DMS 273 (cell line): ENCODE measurements around the gene DKKL1.
A peak's percentile ranks its signal among the peaks of the same experiment; 100 is the strongest.
"Not testable (repeated sequence)": the region's sequence is repeated elsewhere in the genome, so short reads cannot be mapped to it uniquely, and the experiment has no call there.

Source experiments
- DNase-seq: peaks from one replicate; lab custom pipeline; 2025; ENCODE audit not compliant: unreplicated experiment; lab: John Stamatoyannopoulos, UW

DKKL1 gene

DNA sequence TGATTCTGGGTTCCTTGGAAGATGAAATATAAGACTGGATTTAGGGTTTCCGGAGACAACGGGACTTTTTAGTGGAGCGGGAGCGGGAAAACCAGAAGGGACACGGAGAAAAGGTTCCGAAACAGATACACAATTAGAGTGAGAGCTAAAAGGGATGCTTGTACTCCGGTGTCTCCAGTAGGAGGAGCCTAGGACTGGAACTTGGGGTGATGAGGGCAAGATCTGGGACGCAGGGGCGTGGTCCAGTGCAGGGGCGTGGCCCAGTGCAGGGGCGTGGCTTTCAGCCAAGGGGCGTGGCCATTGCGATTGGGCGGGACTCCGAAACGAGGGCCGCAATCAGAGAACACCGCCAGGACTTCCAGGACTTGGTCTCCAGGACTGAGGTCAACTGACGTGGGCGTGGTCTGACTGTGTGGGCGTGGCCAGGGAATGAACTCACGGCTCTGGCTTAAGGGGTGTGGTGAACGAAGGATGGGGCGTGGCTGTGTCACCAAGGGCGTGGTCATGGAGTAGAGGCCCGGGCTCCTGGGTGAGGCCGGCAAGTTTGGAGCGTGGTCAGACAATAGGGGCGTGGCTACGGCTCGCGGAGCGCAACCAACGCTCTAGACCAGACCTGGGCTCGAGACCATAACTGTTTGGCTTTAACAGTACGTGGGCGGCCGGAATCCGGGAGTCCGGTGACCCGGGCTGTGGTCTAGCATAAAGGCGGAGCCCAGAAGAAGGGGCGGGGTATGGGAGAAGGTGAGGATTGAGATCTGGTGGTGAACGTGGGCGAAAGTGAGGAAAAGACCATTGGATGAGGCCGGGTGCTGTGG lies at the start of gene DKKL1:
DKKL1 (plus strand) TSS at position 610 of the 815 bp plus-strand sequence; CDS start at position 732, 122 bp downstream.
- peak; percentile 98 for DNase-seq

DNA sequence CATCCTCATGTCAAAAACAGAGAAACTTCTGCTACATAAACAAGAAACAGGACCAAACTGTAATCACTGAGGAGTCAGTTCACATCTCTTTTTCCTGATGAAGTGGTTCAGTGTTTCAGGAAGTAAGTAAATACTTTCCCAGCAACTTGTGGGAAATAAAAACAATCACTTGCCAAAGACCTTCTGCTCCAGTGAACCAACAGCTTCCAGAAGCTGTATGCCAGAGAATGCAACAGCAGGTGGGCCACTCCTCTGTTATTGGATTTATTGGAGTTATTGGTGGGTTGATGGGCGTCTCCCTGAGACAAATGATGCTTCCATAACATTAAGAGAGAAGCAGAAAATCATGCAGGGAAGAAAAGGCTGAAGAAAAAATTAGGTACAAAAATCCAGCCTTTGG lies 48.6 kb upstream of the DKKL1 start:
- DNase-seq: peak; percentile 24

DNA sequence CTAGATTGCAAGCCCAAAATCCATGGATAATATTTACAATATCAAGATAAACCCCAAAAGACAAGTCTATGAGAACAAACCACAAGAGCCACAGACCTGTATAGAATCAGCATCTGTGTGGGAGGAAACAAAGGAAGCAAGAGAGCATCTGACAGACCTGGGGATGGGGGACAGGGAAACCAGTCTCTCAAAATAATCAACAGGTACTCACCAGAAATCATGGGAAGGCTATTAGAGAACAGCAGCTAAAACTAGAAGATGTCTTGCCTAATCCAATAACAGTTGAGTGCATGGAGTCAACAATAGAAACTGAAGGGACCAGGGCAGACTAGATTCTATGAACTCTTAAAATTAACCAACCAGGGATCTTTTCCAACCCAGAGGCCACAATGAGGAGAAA lies 47.4 kb upstream of the DKKL1 start:
- no peak for DNase-seq

DNA sequence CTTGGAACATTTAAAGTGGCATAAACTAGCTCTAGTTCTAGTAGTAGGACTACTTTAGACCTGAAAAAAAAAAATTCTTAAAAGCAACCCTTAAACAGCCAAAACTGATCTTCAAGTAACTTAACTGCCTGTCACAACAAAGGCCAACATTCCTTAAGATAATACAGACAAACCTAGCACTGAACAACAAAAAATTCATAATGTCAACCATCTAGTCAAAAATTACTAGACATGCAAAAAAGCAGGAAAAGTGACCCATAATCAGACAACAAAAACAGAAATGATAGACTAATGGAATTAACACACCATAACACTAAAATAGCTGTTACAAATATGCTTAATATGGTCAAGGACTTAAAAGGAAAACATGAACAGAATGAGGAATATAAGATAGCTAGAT lies 45.4 kb upstream of the DKKL1 start:
- DNase-seq: no peak

DNA sequence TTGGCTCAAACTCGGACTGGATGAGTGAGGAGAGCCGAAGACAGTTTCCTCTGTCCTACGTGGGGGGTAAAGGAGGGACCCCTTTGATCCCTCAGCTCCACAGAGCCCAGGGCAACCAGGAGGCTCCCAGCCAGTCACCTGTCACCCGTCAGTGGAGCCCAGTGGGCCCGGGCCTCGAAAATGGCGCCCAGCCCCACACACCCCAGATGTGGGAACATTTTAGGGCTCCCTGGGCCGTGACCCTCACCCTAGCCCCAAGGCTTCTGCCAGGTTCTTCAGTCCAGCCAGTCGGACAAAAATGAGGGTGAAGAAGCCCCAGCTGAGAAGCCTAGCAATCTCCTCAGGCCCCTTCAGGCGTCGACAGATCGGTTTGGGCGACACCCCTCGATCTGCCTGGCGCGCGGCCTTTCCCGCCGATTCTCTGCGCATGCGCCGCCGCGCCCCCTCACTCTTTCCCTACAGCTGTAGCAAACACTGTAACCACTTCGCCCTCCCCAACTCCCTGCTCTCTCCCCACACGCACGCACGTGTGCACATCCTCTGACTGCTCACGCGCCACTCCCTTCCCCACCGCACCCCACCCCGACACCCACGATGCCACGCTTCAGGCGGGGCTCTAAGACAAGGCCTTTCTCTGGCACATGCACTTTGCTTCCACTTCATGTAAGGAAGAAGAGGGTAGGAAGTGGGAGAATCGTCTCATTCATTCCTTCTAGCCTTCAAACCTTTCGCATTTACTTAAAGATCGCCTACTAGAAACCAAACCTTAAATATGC lies 38.7 kb upstream of the DKKL1 start, which contains the start of gene SLC6A16:
SLC6A16 (minus strand) TSS at position 391 of the 776 bp plus-strand sequence. CDS start 13,844 bp downstream, outside the sequence.
- no peak for DNase-seq

DNA sequence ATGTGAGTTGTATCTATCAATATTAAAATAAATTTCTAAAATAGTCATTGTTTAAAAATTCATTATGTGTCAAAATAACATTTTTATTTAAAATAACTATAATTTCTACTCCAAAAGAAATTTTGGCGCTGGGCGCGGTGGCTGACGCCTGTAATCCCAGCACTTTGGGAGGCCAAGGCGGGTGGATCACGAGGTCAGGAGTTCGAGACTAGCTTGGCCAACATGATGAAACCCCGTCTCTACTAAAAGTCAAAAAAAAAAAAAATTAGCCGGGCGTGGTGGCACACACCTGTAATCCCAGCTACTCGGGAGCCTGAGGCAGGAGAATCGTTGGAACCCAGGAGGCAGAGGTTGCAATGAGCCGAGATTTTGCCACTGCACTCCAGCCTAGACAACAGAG lies 37.9 kb upstream of the DKKL1 start:
- not testable (repeated sequence) for DNase-seq

DNA sequence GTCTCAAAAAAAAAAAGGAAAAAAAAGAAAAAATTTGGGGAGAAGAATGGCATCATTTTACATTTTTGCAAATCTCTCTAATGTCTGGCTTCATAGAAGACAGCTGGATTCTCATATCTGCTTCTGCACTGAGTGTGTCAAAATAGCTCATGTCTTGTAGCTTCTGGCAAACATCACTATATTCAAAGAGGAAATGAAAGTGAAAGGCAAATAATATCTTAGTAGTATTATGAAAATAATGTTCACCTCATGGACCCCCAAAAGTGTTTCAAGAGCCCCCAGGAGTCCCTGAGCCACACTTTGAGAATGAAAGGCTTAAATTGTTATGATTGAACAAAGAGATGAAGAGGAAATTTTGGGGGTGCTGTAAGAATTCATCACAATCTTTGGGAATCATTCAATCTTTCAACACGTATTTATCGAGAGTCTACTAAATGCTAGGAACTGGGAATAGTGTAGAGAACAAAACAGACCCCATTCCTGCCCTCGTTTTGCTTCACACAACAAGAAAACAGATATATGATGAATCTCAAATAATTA lies 37.4 kb upstream of the DKKL1 start:
- DNase-seq: no peak

DNA sequence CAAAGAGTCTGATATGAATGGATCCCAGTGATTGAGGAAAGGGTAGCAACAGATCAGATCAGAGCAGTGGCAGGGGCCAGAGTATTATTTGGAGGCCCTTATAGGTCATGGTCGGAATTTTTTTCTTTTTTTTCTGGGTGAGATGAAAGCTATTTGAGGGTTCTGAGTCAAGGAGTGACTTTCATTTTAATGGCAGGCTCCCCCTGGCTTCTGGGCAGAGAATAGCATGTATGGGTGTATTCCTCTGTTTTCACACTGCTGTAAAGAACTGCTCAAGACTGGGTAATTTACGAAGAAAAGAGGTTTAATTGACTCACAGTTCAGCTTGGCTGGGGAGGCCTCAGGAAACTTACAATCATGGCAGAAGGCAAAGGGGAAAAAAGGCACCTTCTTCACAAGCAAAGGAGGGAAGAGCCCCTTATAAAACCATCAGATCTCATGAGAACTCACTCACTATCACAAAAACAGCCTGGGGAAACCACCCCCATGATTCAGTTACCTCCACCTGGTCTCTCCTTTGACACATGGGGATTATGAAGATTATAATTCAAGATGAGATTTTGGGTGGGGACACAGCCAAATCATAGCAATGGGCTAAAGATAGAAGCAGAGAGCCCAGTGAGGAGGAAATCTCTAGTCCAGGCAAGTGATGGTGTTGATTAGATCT lies 35.7 kb upstream of the DKKL1 start:
- peak; percentile 50 for DNase-seq

DNA sequence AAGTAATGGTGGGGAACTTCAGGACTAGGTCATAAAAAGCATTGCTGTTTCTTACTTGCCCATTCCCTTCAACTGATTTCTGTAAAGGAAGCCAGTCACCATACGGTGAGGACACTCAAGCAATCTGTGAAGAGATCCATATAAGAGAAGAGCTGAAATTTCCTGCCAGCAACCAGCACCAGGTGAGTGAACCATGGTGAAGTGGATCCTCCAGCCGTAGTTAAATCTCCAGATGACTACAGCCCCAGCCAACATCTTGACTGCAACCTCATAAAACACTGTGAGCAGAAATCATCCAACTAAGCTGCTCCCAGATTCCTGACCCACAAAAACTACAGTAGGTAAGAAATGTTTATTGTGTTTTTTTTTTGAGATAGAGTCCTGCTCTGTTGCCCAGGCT lies 34.9 kb upstream of the DKKL1 start:
- no peak for DNase-seq

DNA sequence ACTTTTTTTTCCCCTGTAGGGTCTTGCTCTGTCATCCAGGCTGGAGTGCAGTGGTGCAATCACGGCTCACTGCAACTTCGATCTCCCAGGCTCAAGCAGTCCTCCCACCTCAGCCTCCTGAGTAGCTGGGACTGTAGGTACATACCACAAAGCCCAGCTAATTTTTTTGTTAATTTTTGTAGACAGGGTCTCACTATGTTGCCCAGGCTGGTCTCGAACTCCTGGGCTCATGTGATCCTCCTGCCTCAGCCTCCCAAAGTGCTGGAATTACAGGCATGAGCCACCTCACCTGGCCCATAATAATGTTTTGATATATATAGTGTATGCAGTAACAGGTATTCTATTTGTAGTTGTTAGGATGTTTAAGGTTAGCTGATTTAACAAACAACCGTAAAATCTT lies 32.5 kb upstream of the DKKL1 start:
- not testable (repeated sequence) for DNase-seq

DNA sequence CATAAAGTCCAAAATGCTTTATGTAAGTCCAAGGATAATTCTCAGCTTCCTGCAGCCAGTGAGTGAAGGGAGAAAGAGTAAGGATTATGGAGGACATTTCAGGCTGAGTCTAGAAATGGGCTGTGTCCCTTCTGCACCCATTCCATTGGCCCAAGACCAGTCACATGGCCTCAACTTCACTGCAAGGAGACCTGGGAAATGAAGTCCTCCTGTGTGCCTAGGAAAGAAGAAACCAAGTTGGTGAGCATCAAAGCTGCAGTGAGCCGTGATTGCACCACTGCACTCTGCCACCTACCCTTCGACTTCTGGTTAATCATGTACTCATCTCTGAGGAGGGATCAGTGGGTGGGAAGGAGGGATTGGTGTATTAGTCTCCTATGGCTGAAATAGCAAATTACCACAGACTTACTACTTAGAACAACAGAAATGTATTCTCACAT lies 32.0 kb upstream of the DKKL1 start:
- peak; percentile 85 for DNase-seq

DNA sequence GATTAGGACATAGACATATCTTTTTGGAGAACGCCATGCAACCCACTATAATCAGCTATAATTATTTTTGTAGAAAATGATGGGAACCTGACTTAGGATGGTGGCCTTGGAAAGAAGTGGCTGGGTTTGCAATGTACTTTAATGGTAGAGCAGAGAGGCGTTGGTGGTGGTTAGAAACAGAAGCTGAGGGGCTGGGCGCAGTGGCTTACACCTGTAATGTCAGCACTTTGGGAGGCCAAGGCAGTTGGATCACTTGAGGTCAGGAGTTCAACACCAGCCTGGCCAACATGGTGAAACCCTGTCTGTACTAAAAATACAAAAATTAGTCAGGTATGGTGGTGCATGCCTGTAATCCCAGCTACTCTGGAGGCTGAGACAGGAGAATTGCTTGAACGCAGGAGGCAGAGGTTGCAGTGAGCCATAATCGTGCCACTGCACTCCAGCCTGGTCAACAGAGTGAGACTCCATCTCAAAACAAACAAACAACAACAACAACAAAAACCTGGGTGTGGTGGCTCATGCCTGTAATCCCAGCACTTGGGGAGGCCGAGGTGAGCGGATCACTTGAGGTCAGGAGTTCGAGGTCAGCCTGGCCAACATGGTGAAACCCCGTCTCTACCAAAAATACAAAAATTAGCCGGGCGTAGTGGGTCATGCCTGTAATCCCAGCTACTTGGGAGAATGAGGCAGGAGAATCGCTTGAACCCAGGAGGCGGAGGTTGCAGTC lies 30.8 kb upstream of the DKKL1 start:
- not testable (repeated sequence) for DNase-seq

DNA sequence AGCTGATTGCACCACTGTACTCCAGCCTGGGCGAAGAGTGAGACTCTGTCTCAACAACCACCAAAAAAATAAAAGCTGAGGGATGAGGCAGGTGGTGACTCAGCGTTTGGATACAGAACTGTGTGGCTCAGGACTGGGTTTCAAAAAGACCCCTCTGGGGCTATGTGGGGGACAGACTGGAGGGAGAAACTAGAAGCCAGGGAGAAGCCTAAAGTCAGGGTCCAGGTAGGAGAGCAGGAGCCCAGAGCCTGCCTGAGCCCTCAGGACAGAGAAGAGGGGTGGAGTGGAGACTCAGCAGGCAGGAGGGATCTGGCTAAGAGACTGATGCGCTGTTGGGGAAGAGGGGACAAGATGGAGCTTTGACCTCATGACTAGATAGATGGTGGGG lies 30.3 kb upstream of the DKKL1 start:
- no peak for DNase-seq

DNA sequence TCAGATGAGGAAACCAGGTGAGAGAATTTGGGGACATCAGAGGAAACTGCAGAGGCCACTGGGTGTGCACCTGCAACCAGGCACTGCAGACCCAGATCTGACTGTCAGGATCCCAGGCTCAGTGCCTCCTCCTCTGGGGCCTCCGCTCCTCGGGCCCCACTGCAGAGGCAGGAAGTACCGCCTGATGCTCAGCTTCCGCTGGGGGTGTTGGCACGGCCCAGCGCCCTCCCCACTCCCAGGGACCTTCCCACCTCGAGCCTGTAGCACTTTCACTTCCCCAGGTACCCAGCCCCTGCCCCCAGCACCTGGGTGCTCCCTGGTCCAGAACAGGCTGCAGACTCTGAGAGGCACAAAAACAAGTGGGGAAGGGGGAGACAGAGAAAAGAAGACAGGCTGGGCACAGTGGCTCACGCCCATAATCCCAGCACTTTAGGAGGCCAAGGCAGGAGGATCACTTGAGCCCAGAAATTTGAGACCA lies 29.8 kb upstream of the DKKL1 start:
- DNase-seq: no peak

DNA sequence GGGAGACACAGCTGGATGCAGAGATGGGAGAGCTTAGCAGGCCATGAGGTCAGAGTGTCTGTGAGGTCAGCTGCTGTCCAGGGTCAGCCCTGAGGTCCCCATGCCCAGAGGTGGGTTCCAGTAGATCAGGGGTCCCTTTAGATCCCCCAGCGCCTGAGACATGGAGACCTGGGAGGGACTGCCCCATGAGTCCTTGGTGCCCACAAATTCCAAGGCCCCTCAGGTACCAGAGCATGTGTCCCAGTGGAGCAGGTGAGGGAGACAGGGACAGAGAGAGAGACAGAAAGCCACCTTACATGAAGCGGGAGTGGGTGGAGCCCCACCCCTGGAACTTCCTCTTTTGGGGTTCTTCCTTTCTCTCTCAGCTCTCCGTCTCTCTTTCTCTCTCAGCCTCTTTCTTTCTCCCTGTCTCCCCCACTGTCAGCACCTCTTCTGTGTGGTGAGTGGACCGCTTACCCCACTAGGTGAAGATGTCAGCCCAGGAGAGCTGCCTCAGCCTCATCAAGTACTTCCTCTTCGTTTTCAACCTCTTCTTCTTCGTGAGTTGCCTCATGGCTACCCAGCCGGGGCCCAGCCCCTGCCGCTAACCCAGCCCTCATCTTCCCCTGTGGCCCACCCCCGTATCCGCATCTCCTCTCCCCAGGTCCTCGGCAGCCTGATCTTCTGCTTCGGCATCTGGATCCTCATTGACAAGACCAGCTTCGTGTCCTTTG lies 28.4 kb upstream of the DKKL1 start, which contains the start of gene CD37:
CD37 (plus strand) TSS at position 336 of the 713 bp plus-strand sequence; CDS start at position 471, 135 bp downstream.
- DNase-seq: no peak

DNA sequence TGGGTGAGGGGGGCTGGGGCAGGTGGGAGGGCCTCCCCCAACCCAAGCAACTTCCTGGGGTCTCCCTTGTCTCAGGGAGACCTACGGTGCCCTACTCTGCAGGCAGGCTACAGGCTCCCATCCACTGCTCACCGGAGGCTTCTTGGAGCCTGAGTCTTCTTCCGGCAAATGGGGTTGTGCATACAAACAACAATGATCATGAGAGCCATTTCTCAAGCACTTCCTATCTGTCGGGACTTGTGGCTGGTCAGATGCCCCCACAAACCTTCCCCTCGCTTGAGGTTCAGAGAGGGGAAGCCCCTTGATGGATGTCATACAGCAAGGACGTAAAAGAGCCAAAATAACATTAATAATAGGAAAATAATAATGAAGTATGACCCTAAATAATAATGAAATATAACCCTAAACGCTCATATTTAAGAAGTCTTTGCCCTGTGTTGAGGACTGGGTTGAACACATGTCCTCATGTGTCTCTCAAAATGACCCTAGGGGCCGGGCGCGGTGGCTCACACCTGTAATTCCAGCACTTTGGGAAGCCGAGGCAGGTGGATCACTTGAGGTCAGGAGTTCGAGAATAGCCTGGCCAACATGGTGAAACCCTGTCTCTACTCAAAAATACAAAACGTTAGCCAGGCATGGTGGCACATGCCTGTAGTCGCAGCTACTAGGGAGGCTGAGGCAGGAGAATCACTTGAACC lies 27.7 kb upstream of the DKKL1 start:
- DNase-seq: no peak

DNA sequence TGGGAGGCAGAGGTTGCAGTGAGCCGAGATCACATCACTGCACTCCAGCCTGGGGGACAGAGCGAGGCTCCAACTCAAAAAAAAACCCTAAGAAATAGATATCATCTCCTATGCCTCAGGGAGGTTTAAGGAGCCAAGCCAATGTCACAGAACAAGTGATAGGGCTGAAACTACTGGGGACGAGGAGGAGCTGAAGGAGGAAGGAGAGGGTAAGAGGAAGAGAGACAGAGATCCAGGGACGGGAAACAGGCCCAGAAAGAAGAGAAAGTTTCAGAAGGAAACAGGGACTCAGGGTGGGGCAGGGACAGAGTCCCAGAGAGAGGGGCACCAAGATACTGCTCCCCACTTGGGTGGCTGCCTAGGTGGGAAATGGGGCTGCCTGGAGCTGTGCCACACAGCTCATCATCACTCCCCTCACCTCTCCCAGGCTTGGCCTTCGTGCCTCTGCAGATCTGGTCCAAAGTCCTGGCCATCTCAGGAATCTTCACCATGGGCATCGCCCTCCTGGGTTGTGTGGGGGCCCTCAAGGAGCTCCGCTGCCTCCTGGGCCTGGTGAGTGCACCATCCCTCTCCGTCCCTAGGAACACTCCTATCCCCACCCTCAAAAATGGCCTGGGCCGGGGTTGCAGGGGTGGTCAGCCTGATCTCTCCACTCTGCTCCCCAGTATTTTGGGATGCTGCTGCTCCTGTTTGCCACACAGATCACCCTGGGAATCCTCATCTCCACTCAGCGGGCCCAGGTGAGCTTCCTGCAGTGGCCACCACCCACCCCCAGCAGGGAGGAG lies 27.0 kb upstream of the DKKL1 start:
- DNase-seq: no peak
